Adrenal gland (tissue), 12 donors: ENCODE measurements around the gene UNC5CL. TPM values are rescaled to one million over a fixed set of nuclear protein-coding genes. Genes with fewer than 3 reads are reported as not detected.

Experiments used
- DNase-seq, 7 donors: peaks; one replicate each; pipeline ENCODE4 v3.0.0-alpha.2; 2019 to 2020
- H3K27ac ChIP-seq, 5 donors: fragments of 200-600 bp; sonication (generic) in 4 of 5; 1 replicate in 3 of 5; 2 replicates in 2 of 5; pipeline versions ENCODE4 v1.5.1 to v1.8.0; 2016 to 2020; ENCODE audit warnings: mild to moderate bottlenecking in 1 of 5
- H3K27me3 ChIP-seq: fragments of 200-600 bp; 2 replicates; pipeline ENCODE4 v1.8.0; 2021
- H3K36me3 ChIP-seq, 2 donors: fragments of 200-600 bp; replicated peaks in 1 of 2; 1 replicate in 1 of 2; 2 replicates in 1 of 2; pipeline versions ENCODE4 v1.5.1 to v1.8.0; 2018 to 2022
- H3K4me1 ChIP-seq, 2 donors: fragments of 200-600 bp; replicated peaks in 1 of 2; 1 replicate in 1 of 2; 2 replicates in 1 of 2; pipeline versions ENCODE4 v1.5.1 to v1.8.0; 2018 to 2021
- H3K4me3 ChIP-seq, 4 donors: fragments of 200-600 bp; sonication (generic) in 3 of 4; one replicate each; pipeline ENCODE4 v1.5.1; 2016 to 2018
- H3K9me3 ChIP-seq, 3 donors: fragments of 200-600 bp; sonication (generic) in 1 of 3; replicated peaks in 1 of 3; 1 replicate in 2 of 3; 2 replicates in 1 of 3; pipeline versions ENCODE4 v1.5.1 to v1.8.0; 2016 to 2021
- CTCF ChIP-seq, 6 experiments: fragments of 450-650 bp in 4 of 6; fragments of 200-600 bp in 2 of 6; sonication (generic) in 1 of 6; IDR thresholded peaks; 1 replicate in 5 of 6; 2 replicates in 1 of 6; pipeline versions ENCODE4 v1.5.1 to v1.8.0; 2016 to 2021; ENCODE audit warnings: antibody characterized with exemption in 6 of 6, mild to moderate bottlenecking in 2 of 6, moderate library complexity in 1 of 6
- POLR2A ChIP-seq, 2 donors: fragments of 450-650 bp; IDR thresholded peaks; one replicate each; pipeline ENCODE4 v1.6.1; 2017; ENCODE audit warnings: antibody characterized with exemption in 2 of 2, mild to moderate bottlenecking in 2 of 2, moderate library complexity in 1 of 2
- WGBS, 4 donors: extraction: QIAGEN DNeasy Blood & Tissue Kit in 2 of 4; methylation state at CpG; one replicate each; pipeline versions ENCODE4 v1.1.5 to v1.1.7; 2013 to 2017; 5-methylcytosine and 5-hydroxymethylcytosine counted together
- intact Hi-C, 2 donors: fragments of 100-400 bp; cut with DNase I; formaldehyde crosslinking; loops; one replicate each; pipeline versions ENCODE4 v1.14.1 to v1.15.0; 2022 to 2023
- polyA plus RNA-seq, 3 donors: library from polyadenylated mRNA; stranded (reverse); fragments of 200-250 nt in 2 of 3; fragments of 350-450 nt in 1 of 3; fragmentation: Illumina TruSeq in 1 of 3; extraction: RNeasy Lipid Tissue Mini Kit (QIAGEN cat#74804) in 1 of 3; gene quantifications; one replicate each; pipeline ENCODE4 v1.2.3, GENCODE V29; 2013 to 2014
- total RNA-seq, 9 donors: library from RNA; depleted of rRNA in 4 of 9; stranded (reverse); fragments of >200 nt in 4 of 9; fragments of 120-200 nt in 1 of 9; fragmentation: NEBNext Ultra II Directional in 1 of 9; extraction: Animal tissue kit (Norgen Biotek cat#: 25700) in 1 of 9; gene quantifications; one replicate each; pipeline versions ENCODE4 v1.1.0 to v1.2.4, GENCODE V29; 2013 to 2023
- donor health status: healthy with polysubstance abuse.
- donor health status: Bipolar disorder and iron deficiency.
- donor health status: DM: yes; HTN: yes; CAD: no.
- donor health status: DM: no; HTN: no; CAD: no.
- donor health status: DM: no; HTN: no; CAD: no.
- donor health status: DM: yes; HTN: yes; CAD: no.

Gene UNC5CL
- total and polyA plus RNA-seq, 12 donors: 0.20 to 1.6 (median 0.86) TPM

GRCh38 chr6:41063884-41064285, 24.9 kb upstream of the UNC5CL start:
- H3K36me3 ChIP-seq: peaks cover 0 to 15% of the 10 kb centered on the region in 2 donors
- intact Hi-C loops: no loop called here
- H3K4me1 ChIP-seq: no peaks in the 10 kb centered on the region
- no peaks in the 10 kb centered on the region for H3K27me3 ChIP-seq
- no peak overlapping the region for H3K27ac ChIP-seq
- no peaks in the 10 kb centered on the region for H3K9me3 ChIP-seq
- 81 to 94% (median 89%) methylated on average over 2 of the region's 2 CpGs for whole genome bisulfite sequencing, 4 donors
- TF ChIP-seq CTCF (IDR thresholded peaks at IDR 0.05): no peak
- no peak for TF ChIP-seq POLR2A (IDR thresholded peaks at IDR 0.05)
- no peak for DNase-seq
- H3K4me3 ChIP-seq: no peak overlapping the region

DNA sequence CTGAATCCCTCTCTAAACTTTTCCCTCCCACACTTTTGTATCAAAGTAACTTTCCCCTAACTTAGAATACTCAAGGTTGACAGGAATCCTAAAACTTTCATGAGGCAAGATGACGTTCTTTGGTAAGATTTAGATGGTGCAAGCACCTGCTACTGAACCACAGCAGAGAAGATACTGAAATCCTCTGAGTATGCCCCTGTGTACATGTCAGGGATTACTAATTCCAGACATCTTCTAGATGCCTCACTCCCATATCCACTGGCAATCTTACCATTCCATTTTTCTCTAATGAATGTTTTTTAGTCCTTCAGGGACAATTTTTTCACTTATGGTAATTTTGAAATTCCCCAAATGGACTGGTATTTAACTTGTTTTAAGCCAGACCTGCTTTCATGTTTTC, 23.0 kb upstream of the UNC5CL start:
- H3K9me3 ChIP-seq: no peaks in the 10 kb centered on the region
- H3K4me1 ChIP-seq: no peaks in the 10 kb centered on the region
- no peak for TF ChIP-seq CTCF (IDR thresholded peaks at IDR 0.05)
- no peak for TF ChIP-seq POLR2A (IDR thresholded peaks at IDR 0.05)
- H3K27ac ChIP-seq: no peak overlapping the region
- no peaks in the 10 kb centered on the region for H3K27me3 ChIP-seq
- H3K4me3 ChIP-seq: no peak overlapping the region
- DNase-seq: no peak
- intact Hi-C loops: no loop called here
- WGBS, 4 donors: 80 to 91% (median 89%) methylated on average over 1 of the region's 1 CpG
- peaks cover 0 to 10% of the 10 kb centered on the region in 2 donors for H3K36me3 ChIP-seq

DNA sequence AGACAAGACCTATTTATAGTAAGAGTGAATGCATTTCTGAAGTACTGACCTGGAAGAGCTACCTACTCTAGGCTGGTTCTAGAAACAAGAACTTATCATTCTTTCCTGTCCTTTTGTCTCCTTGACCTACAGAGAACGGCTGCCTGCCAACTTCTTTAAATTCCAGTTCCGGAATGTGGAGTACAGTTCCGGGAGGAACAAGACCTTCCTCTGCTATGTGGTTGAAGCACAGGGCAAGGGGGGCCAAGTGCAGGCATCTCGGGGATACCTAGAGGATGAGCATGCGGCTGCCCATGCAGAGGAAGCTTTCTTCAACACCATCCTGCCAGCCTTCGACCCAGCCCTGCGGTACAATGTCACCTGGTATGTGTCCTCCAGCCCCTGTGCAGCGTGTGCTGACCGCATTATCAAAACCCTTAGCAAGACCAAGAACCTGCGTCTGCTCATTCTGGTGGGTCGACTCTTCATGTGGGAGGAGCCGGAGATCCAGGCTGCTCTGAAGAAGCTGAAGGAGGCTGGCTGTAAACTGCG, 22.2 kb upstream of the UNC5CL start:
- Histone ChIP-seq H3K36me3 (peaks cover 0 to 10% of the 10 kb centered on the region in 2 donors), H3K4me1 (no peaks in the 10 kb centered on the region), H3K9me3 (no peaks in the 10 kb centered on the region), H3K4me3 (no peak overlapping the region), H3K27me3 (no peaks in the 10 kb centered on the region), H3K27ac (no peak overlapping the region)
- TF ChIP-seq POLR2A (IDR thresholded peaks at IDR 0.05) (no peak), CTCF (IDR thresholded peaks at IDR 0.05) (no peak)
- no peak for DNase-seq
- 69 to 81% (median 78%) methylated on average over 8 to 13 of the region's 13 CpGs for WGBS, 4 donors
- intact Hi-C loops: no loop called here

DNA sequence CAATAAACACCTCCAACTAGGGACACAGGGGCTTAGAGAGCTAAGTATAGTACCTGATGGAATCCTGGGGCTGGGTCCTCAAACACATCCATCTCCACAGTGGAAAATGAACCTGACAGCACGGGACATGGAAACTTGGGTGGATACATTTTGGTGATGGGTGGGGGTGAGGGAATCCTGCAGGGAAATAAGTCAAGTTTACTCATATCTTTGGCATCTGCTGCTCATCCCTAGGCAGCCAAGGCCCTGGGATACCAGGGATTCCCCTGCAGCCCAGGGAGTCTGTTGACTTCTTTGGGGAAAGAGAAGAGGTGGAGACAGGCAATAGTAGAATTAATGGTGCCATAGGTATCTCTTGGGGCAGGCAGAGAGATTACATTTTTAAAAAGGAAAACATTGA, 20.5 kb upstream of the UNC5CL start:
- Histone ChIP-seq H3K4me3 (no peak overlapping the region), H3K36me3 (no peaks in the 10 kb centered on the region), H3K27ac (no peak overlapping the region), H3K9me3 (no peaks in the 10 kb centered on the region), H3K27me3 (no peaks in the 10 kb centered on the region), H3K4me1 (no peaks in the 10 kb centered on the region)
- WGBS, 4 donors: 79 to 98% (median 92%) methylated on average over 1 of the region's 1 CpG
- DNase-seq: no peak
- TF ChIP-seq CTCF (IDR thresholded peaks at IDR 0.05) (no peak), POLR2A (IDR thresholded peaks at IDR 0.05) (no peak)
- intact Hi-C loops: no loop called here
